OCI-LY7 (cell line): ENCODE data around the gene TUBE1. TPM values are rescaled to one million over a fixed set of nuclear protein-coding genes. Genes with fewer than 3 reads are reported as not detected.

ENCODE experiments used
- BruUV-seq: library from RNA; stranded (reverse); fragments of 400-500 nt; replicated peaks from 2 replicates; lab custom pipeline; 2021; lab: Mats Ljungman, UMichigan
- CTCF ChIA-PET: fragments of 300-600 bp; sonication (Branson Sonifier 250); formaldehyde crosslinking; loops from one replicate; lab custom pipeline; 2022; ENCODE audit warnings: antibody characterized with exemption; ENCODE audit not compliant: unreplicated experiment; lab: Charles Lee
- POLR2A ChIA-PET: fragments of 300-600 bp; sonication (Branson Sonifier 250); formaldehyde crosslinking; loops from one replicate; lab custom pipeline; 2022; ENCODE audit warnings: antibody characterized with exemption; lab: Charles Lee
- DNase-seq: peaks from one replicate; pipeline ENCODE4 v3.0.0-alpha.2; 2015; ENCODE audit warnings: low spot score
- H2AFZ ChIP-seq: fragments of 200-600 bp; sonication (generic), shearing (Covaris generic); 2 replicates; pipeline ENCODE4 v1.6.1; 2014; ENCODE audit warnings: mild to moderate bottlenecking, antibody characterized with exemption, low read length, moderate library complexity
- H3K27ac ChIP-seq: fragments of 200-600 bp; sonication (generic); 2 replicates; pipeline ENCODE4 v1.5.1; 2014; ENCODE audit warnings: mixed run types, low read depth, mild to moderate bottlenecking, moderate library complexity, low read length, inconsistent platforms; ENCODE audit not compliant: poor library complexity, severe bottlenecking
- H3K36me3 ChIP-seq: fragments of 200-600 bp; sonication (generic); 2 replicates; pipeline ENCODE4 v1.6.1; 2014; ENCODE audit warnings: mild to moderate bottlenecking, antibody characterized with exemption, low read length, moderate library complexity, mixed read lengths; ENCODE audit not compliant: insufficient read depth
- H3K4me1 ChIP-seq: fragments of 200-600 bp; sonication (generic); 2 replicates; pipeline ENCODE4 v1.5.1; 2014; ENCODE audit warnings: mild to moderate bottlenecking, low read length; ENCODE audit not compliant: insufficient read depth, poor library complexity, severe bottlenecking
- H3K4me2 ChIP-seq: fragments of 200-600 bp; sonication (generic); 2 replicates; pipeline ENCODE4 v1.6.1; 2014; ENCODE audit warnings: mild to moderate bottlenecking, low read length
- H3K4me3 ChIP-seq: fragments of 200-600 bp; sonication (generic); 2 replicates; pipeline ENCODE4 v1.5.1; 2014; ENCODE audit warnings: mild to moderate bottlenecking, low read depth, low read length; ENCODE audit not compliant: poor library complexity, severe bottlenecking
- H3K79me2 ChIP-seq: fragments of 200-600 bp; sonication (generic); 2 replicates; pipeline ENCODE4 v1.6.1; 2016; ENCODE audit warnings: low read depth, mild to moderate bottlenecking, low read length, moderate library complexity, mixed read lengths; ENCODE audit not compliant: insufficient read depth
- H3K9me2 ChIP-seq: fragments of 200-600 bp; sonication (generic); 2 replicates; pipeline ENCODE4 v1.6.1; 2016; ENCODE audit warnings: mild to moderate bottlenecking, low read length, mixed read lengths; ENCODE audit not compliant: insufficient read depth
- H3K9me3 ChIP-seq: fragments of 200-600 bp; sonication (generic); 2 replicates; pipeline ENCODE4 v1.6.1; 2014; ENCODE audit warnings: mild to moderate bottlenecking, mixed run types, low read length, mixed read lengths
- H4K20me1 ChIP-seq: fragments of 200-600 bp; sonication (generic); 2 replicates; pipeline ENCODE4 v1.6.1; 2014; ENCODE audit warnings: mild to moderate bottlenecking, antibody characterized with exemption, low read length, moderate library complexity, mixed read lengths; ENCODE audit not compliant: insufficient read depth
- CTCF ChIP-seq: fragments of 200-600 bp; sonication (generic); conservative IDR thresholded peaks from 2 replicates; pipeline ENCODE4 v1.5.1; 2014; ENCODE audit warnings: mild to moderate bottlenecking, antibody characterized with exemption, low read length, moderate library complexity, mixed read lengths
- EZH2phosphoT487 ChIP-seq: fragments of 200-600 bp; sonication (generic); IDR thresholded peaks from 2 replicates; pipeline ENCODE4 v1.6.1; 2018; ENCODE audit warnings: low read depth, borderline replicate concordance, mild to moderate bottlenecking, mixed run types, antibody characterized with exemption, low read length, moderate library complexity, mixed read lengths
- intact Hi-C: fragments of 100-400 bp; cut with micrococcal nuclease; formaldehyde crosslinking; loops from one replicate; pipeline ENCODE4 v1.10.0; 2022; ENCODE audit not compliant: unreplicated experiment
- total RNA-seq, 2 experiments: library from RNA; depleted of rRNA in 1 of 2; stranded (reverse); fragments of >200 nt in 1 of 2; shearing (Covaris generic) in 1 of 2; gene quantifications; 2 replicates each; pipeline ENCODE4 v1.2.3, GENCODE V29; 2014 to 2022

TUBE1 gene
- total RNA-seq, 2 experiments from 2014 or later, result 27.9 to 32.6 TPM

- no peaks in the 10 kb centered on the region for H3K4me1 ChIP-seq
- DNase-seq, result no peak
Measured at GRCh38 chr6:112114577-112115223, 27.4 kb upstream of the TUBE1 start.

GRCh38 chr6:112113918-112114317 is 26.6 kb upstream of the TUBE1 start:
- intact Hi-C loops, result no loop called here
- no TSS peak for BruUV-seq
- CTCF ChIA-PET, result no interaction called here
- H3K9me2 ChIP-seq, result no peaks in the 10 kb centered on the region
- DNase-seq, result no peak
- TF ChIP-seq CTCF (no peak), EZH2phosphoT487 (no peak)
- H3K4me3 ChIP-seq, result no peak overlapping the region
- H2AFZ ChIP-seq, result no peak overlapping the region
- POLR2A ChIA-PET, result no interaction called here
- no peaks in the 10 kb centered on the region for H3K36me3 ChIP-seq
- H3K27ac ChIP-seq, result no peak overlapping the region
- no peak overlapping the region for H3K4me2 ChIP-seq
- no peaks in the 10 kb centered on the region for H4K20me1 ChIP-seq
- no peaks in the 10 kb centered on the region for H3K79me2 ChIP-seq
- H3K9me3 ChIP-seq, result no peaks in the 10 kb centered on the region
- H3K4me1 ChIP-seq, result no peaks in the 10 kb centered on the region

More at GRCh38 chr6:112114577-112115223, 27.4 kb upstream of the TUBE1 start:
- no peak overlapping the region for H2AFZ ChIP-seq
- no TSS peak for BruUV-seq
- H3K4me3 ChIP-seq, result no peak overlapping the region
- no peak overlapping the region for H3K27ac ChIP-seq
- CTCF ChIA-PET, result no interaction called here
- POLR2A ChIA-PET, result interaction anchor here (0.7 kb wide), 1 partner anchor 1771 kb away, joined by 3 read pairs; no protein-coding TSS in a partner anchor
- H3K9me2 ChIP-seq, result no peaks in the 10 kb centered on the region
- H3K9me3 ChIP-seq, result no peaks in the 10 kb centered on the region
- TF ChIP-seq EZH2phosphoT487 (no peak), CTCF (no peak)
- no peaks in the 10 kb centered on the region for H4K20me1 ChIP-seq
- H3K4me2 ChIP-seq, result no peak overlapping the region
- no peaks in the 10 kb centered on the region for H3K36me3 ChIP-seq
- intact Hi-C loops, result no loop called here
- no peaks in the 10 kb centered on the region for H3K79me2 ChIP-seq

GRCh38 chr6:112113431-112113830 is 26.1 kb upstream of the TUBE1 start:
- BruUV-seq, result no TSS peak
- intact Hi-C loops, result no loop called here
- CTCF ChIA-PET, result no interaction called here

More at GRCh38 chr6:112113431-112113830, 26.1 kb upstream of the TUBE1 start:
- Histone ChIP-seq H3K36me3 (no peaks in the 10 kb centered on the region), H3K27ac (no peak overlapping the region), H2AFZ (no peak overlapping the region), H3K79me2 (no peaks in the 10 kb centered on the region), H3K4me3 (no peak overlapping the region), H3K9me2 (no peaks in the 10 kb centered on the region), H3K4me1 (no peaks in the 10 kb centered on the region), H4K20me1 (no peaks in the 10 kb centered on the region), H3K9me3 (no peaks in the 10 kb centered on the region), H3K4me2 (no peak overlapping the region)
- TF ChIP-seq CTCF (no peak), EZH2phosphoT487 (no peak)
- no peak for DNase-seq
- POLR2A ChIA-PET, result interaction anchor here (0.6 to 1.4 kb wide), 3 partner anchors 10 to 1713 kb away, joined by 3 to 4 read pairs (median 4); no protein-coding TSS in a partner anchor
